ENCODE data around the gene DPYD. TPM values are rescaled to one million over a fixed set of nuclear protein-coding genes. Genes with fewer than 3 reads are reported as not detected.

Gene DPYD
- polyA plus RNA-seq, 1 of the 3 experiments (the other 2 are of a cell fraction): 23.0 TPM

GRCh38 chr1:97163591-97164275 lies 757.1 kb downstream of the DPYD start:
- ChIA-PET POLR2A (no interaction called here), CTCF (interaction anchor here (0.8 kb wide), 1 partner anchor 13 kb away, joined by 3 read pairs; no protein-coding TSS in a partner anchor)
- TF ChIP-seq, protein P1, sequence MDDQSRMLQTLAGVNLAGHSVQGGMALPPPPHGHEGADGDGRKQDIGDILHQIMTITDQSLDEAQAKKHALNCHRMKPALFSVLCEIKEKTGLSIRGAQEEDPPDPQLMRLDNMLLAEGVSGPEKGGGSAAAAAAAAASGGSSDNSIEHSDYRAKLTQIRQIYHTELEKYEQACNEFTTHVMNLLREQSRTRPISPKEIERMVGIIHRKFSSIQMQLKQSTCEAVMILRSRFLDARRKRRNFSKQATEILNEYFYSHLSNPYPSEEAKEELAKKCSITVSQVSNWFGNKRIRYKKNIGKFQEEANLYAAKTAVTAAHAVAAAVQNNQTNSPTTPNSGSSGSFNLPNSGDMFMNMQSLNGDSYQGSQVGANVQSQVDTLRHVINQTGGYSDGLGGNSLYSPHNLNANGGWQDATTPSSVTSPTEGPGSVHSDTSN (IDR thresholded peaks at IDR 0.05): no peak
- TF ChIP-seq RCOR1 (IDR thresholded peaks at IDR 0.05; ENCODE audit: low read length): no peak
- TF ChIP-seq FOSL2 (IDR thresholded peaks at IDR 0.05; ENCODE audit: borderline replicate concordance, low read depth): no peak
- TF ChIP-seq MAX (IDR thresholded peaks at IDR 0.05; ENCODE audit: low read depth): no peak
- no peak for TF ChIP-seq MEF2A (IDR thresholded peaks at IDR 0.05; ENCODE audit: borderline replicate concordance, low read depth)
- no peak for TF ChIP-seq USF2 (IDR thresholded peaks at IDR 0.05; ENCODE audit: borderline replicate concordance, low read depth, low read length)
- no peak for TF ChIP-seq ELF1 (IDR thresholded peaks at IDR 0.05)
- no peak for TF ChIP-seq SMC3 (IDR thresholded peaks at IDR 0.05; ENCODE audit: low read depth, low read length)
- no peak for TF ChIP-seq CHD2 (IDR thresholded peaks at IDR 0.05; ENCODE audit: low read length, partially characterized antibody)
- TF ChIP-seq SIN3A (IDR thresholded peaks at IDR 0.05; ENCODE audit: borderline replicate concordance, low read depth, low read length): no peak
- TF ChIP-seq YY1 (IDR thresholded peaks at IDR 0.05; ENCODE audit: low read depth): no peak
- no peak for TF ChIP-seq POLR2AphosphoS5 (IDR thresholded peaks at IDR 0.05; ENCODE audit: low read depth, low read length)
- TF ChIP-seq, protein P2, sequence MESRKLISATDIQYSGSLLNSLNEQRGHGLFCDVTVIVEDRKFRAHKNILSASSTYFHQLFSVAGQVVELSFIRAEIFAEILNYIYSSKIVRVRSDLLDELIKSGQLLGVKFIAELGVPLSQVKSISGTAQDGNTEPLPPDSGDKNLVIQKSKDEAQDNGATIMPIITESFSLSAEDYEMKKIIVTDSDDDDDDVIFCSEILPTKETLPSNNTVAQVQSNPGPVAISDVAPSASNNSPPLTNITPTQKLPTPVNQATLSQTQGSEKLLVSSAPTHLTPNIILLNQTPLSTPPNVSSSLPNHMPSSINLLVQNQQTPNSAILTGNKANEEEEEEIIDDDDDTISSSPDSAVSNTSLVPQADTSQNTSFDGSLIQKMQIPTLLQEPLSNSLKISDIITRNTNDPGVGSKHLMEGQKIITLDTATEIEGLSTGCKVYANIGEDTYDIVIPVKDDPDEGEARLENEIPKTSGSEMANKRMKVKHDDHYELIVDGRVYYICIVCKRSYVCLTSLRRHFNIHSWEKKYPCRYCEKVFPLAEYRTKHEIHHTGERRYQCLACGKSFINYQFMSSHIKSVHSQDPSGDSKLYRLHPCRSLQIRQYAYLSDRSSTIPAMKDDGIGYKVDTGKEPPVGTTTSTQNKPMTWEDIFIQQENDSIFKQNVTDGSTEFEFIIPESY (IDR thresholded peaks at IDR 0.05; ENCODE audit: borderline replicate concordance, low read depth): no peak
- TF ChIP-seq REST (IDR thresholded peaks at IDR 0.05; ENCODE audit: low read depth, low read length): no peak
- no peak for TF ChIP-seq EZH2phosphoT487 (IDR thresholded peaks at IDR 0.05; ENCODE audit: borderline replicate concordance, low read depth)
- TF ChIP-seq, protein P3, sequence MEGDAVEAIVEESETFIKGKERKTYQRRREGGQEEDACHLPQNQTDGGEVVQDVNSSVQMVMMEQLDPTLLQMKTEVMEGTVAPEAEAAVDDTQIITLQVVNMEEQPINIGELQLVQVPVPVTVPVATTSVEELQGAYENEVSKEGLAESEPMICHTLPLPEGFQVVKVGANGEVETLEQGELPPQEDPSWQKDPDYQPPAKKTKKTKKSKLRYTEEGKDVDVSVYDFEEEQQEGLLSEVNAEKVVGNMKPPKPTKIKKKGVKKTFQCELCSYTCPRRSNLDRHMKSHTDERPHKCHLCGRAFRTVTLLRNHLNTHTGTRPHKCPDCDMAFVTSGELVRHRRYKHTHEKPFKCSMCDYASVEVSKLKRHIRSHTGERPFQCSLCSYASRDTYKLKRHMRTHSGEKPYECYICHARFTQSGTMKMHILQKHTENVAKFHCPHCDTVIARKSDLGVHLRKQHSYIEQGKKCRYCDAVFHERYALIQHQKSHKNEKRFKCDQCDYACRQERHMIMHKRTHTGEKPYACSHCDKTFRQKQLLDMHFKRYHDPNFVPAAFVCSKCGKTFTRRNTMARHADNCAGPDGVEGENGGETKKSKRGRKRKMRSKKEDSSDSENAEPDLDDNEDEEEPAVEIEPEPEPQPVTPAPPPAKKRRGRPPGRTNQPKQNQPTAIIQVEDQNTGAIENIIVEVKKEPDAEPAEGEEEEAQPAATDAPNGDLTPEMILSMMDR (IDR thresholded peaks at IDR 0.05): no peak
- no peak for TF ChIP-seq TEAD4 (IDR thresholded peaks at IDR 0.05; ENCODE audit: borderline replicate concordance, insufficient read depth)
- TF ChIP-seq FOXM1 (IDR thresholded peaks at IDR 0.05; ENCODE audit: low read depth): no peak
- TF ChIP-seq, protein P4, sequence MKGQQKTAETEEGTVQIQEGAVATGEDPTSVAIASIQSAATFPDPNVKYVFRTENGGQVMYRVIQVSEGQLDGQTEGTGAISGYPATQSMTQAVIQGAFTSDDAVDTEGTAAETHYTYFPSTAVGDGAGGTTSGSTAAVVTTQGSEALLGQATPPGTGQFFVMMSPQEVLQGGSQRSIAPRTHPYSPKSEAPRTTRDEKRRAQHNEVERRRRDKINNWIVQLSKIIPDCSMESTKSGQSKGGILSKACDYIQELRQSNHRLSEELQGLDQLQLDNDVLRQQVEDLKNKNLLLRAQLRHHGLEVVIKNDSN (IDR thresholded peaks at IDR 0.05; ENCODE audit: borderline replicate concordance, low read depth): no peak
- TF ChIP-seq RXRA (IDR thresholded peaks at IDR 0.05; ENCODE audit: borderline replicate concordance, low read depth): no peak
- Histone ChIP-seq H3K9ac (no peak overlapping the region), H3K27ac (ENCODE audit: low read depth in 2 of 2, low read length in 1 of 2) (no peak overlapping the region), H3K4me2 (no peak overlapping the region), H2AFZ (ENCODE audit: low read depth) (no peak overlapping the region), H3K36me3 (replicated peaks in 1 of 2; ENCODE audit: control insufficient read depth in 1 of 2, insufficient read depth in 2 of 2, low read length in 1 of 2) (no peaks in the 10 kb centered on the region), H3K79me2 (ENCODE audit: insufficient read depth) (no peaks in the 10 kb centered on the region), H3K4me3 (ENCODE audit: low read depth in 2 of 2, low read length in 1 of 2) (no peak overlapping the region), H3K9me3 (no peaks in the 10 kb centered on the region), H3K27me3 (ENCODE audit: insufficient read depth) (no peaks in the 10 kb centered on the region), H4K20me1 (ENCODE audit: insufficient read depth) (no peaks in the 10 kb centered on the region), H3K9me2 (no peaks in the 10 kb centered on the region; the same call in 1 of the 2 replicates), H3K4me1 (ENCODE audit: control insufficient read depth in 1 of 2, insufficient read depth in 2 of 2, low read depth in 1 of 2, low read length in 1 of 2) (peaks cover 0 to 16% of the 10 kb centered on the region in 2 experiments; a peak in 1 of 4 replicates), H3F3A (replicated peaks; ENCODE audit: insufficient read depth) (peaks cover 11% of the 10 kb centered on the region)
- WGBS (ENCODE audit: low lambda C conversion rate): 100% methylated on average over 1 of the region's 1 CpG
- no peak for DNase-seq
